ENCODE measurements around the gene RAB3GAP2. TPM values are rescaled to one million over a fixed set of nuclear protein-coding genes. Genes with fewer than 3 reads are reported as not detected.
"Not testable (repeated sequence)": the region's sequence is repeated elsewhere in the genome, so short reads cannot be mapped to it uniquely, and the experiment has no call there.

The RAB3GAP2 gene
- total RNA-seq, 1 donor from 2014 or later, result 26.1 TPM

DNA sequence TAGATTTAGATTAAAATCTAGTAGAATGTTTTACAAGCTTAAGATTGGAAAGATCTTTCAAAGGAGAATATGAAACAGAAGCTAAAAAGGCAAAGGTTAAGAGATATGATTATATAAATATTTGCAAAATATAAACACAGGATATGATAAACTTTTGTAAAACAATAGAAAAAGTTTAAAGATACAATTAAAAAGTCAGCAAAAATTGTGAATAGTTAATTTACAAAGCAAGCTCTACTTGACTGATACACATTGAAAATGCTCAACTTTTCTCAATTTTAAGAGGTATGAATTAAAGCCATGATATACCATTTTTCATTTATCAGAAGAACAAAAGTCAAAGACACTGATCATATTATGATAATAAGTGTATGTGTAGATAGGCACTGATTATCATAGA lies 21.0 kb downstream of the RAB3GAP2 start:
- no peaks in the 10 kb centered on the region for H3K27me3 ChIP-seq (ENCODE audit: control insufficient read depth, insufficient read depth, low read length)
- no peak overlapping the region for H3K4me3 ChIP-seq (ENCODE audit: low read depth, low read length)
- TF ChIP-seq, protein P1, sequence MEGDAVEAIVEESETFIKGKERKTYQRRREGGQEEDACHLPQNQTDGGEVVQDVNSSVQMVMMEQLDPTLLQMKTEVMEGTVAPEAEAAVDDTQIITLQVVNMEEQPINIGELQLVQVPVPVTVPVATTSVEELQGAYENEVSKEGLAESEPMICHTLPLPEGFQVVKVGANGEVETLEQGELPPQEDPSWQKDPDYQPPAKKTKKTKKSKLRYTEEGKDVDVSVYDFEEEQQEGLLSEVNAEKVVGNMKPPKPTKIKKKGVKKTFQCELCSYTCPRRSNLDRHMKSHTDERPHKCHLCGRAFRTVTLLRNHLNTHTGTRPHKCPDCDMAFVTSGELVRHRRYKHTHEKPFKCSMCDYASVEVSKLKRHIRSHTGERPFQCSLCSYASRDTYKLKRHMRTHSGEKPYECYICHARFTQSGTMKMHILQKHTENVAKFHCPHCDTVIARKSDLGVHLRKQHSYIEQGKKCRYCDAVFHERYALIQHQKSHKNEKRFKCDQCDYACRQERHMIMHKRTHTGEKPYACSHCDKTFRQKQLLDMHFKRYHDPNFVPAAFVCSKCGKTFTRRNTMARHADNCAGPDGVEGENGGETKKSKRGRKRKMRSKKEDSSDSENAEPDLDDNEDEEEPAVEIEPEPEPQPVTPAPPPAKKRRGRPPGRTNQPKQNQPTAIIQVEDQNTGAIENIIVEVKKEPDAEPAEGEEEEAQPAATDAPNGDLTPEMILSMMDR (IDR thresholded peaks at IDR 0.05; ENCODE audit: insufficient read depth, low read length, severe bottlenecking), result no peak
- peaks cover 2% of the 10 kb centered on the region for H3K36me3 ChIP-seq (ENCODE audit: control insufficient read depth, insufficient read depth, low read length)
- DNase-seq (ENCODE audit: low read depth) (no peak), FAIRE-seq (no peak)

DNA sequence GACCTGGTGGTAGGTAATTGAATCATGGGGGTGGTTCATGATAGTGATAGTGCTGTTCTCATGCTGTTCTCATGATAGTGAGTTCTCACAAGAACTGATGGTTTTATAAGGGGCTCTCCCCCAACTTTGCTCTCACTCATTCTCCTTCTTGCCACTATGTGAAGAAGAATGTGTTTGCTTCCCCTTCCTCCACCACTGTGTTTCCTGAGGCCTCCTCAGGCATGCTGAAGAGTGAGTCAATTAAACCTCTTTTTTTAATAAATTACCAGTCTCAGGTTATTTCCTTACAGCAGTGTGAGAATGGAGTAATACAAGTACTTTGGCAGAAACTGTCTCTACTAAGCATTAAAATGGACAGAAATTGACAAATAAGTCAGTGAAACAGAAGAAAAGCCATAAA lies 21.6 kb downstream of the RAB3GAP2 start:
- Histone ChIP-seq H3K4me3 (ENCODE audit: low read depth, low read length) (no peak overlapping the region), H3K36me3 (ENCODE audit: control insufficient read depth, insufficient read depth, low read length) (peaks cover 2% of the 10 kb centered on the region), H3K27me3 (ENCODE audit: control insufficient read depth, insufficient read depth, low read length) (no peaks in the 10 kb centered on the region)
- TF ChIP-seq, protein P1 (IDR thresholded peaks at IDR 0.05; ENCODE audit: insufficient read depth, low read length, severe bottlenecking), result no peak
- DNase-seq (ENCODE audit: low read depth) (no peak), FAIRE-seq (no peak)

DNA sequence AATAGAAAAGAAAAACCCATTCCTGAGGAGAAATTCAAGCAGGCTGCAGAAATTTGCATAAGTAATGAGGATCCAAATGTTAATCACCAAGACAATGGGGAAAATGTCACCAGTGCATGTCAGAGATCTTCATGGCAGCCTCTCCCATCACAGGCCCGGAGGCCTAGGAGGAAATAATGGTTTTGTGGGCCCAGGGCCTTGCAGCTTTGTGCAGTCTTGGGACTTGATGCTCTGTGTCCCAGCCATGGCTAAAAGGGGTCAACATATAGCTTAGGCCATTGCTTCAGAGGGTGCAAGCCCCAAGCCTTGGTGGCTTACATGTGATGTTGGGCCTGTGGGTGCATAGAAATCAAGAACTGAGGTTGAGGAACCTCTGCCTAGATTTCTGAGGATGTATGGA lies 22.7 kb downstream of the RAB3GAP2 start:
- FAIRE-seq, result no peak
- TF ChIP-seq, protein P1 (IDR thresholded peaks at IDR 0.05; ENCODE audit: insufficient read depth, low read length, severe bottlenecking), result no peak
- no peaks in the 10 kb centered on the region for H3K27me3 ChIP-seq (ENCODE audit: control insufficient read depth, insufficient read depth, low read length)
- no peak overlapping the region for H3K4me3 ChIP-seq (ENCODE audit: low read depth, low read length)
- H3K36me3 ChIP-seq (ENCODE audit: control insufficient read depth, insufficient read depth, low read length), result peaks cover 2% of the 10 kb centered on the region
- no peak for DNase-seq (ENCODE audit: low read depth)

DNA sequence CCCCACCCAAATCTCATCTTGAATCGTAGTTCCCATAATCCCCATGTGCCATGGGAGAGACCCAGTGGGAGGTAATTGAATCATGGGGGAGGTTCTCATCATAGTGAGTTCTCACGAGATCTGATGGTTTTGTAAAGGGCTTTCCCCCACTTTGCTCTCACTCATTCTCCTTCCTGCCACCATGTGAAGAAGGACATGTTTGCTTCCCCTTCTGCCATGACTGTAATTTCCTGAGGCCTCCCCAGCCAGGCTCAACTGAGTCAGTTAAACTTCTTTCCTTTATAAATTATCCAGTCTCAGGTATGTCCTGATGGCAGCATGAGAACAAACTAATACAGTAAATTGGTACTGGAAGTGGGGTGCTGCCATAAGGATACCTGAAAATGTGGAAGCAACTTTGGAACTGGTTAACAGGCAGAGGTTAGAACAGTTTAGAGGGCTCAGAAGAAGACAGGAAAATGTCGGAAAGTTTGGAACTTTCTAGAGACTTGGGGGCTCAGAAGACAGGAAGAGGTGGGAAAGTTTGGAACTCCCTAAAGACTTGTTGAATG lies 23.5 kb downstream of the RAB3GAP2 start:
- not testable (repeated sequence) for H3K4me3 ChIP-seq (ENCODE audit: low read depth, low read length); H3K36me3 ChIP-seq (ENCODE audit: control insufficient read depth, insufficient read depth, low read length); H3K27me3 ChIP-seq (ENCODE audit: control insufficient read depth, insufficient read depth, low read length); DNase-seq (ENCODE audit: low read depth); FAIRE-seq

DNA sequence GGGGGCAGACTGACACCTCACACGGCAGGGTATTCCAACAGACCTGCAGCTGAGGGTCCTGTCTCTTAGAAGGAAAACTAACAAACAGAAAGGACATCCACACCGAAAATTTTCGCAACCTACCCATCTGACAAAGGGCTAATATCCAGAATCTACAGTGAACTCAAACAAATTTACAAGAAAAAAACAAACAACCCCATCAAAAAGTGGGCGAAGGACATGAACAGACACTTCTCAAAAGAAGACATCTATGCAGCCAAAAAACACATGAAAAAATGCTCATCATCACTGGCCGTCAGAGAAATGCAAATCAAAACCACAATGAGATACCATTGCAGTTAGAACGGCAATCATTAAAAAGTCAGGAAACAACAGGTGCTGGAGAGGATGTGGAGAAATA lies 26.4 kb downstream of the RAB3GAP2 start:
- H3K27me3 ChIP-seq (ENCODE audit: control insufficient read depth, insufficient read depth, low read length); FAIRE-seq; H3K36me3 ChIP-seq (ENCODE audit: control insufficient read depth, insufficient read depth, low read length); DNase-seq (ENCODE audit: low read depth); H3K4me3 ChIP-seq (ENCODE audit: low read depth, low read length): not testable (repeated sequence)

DNA sequence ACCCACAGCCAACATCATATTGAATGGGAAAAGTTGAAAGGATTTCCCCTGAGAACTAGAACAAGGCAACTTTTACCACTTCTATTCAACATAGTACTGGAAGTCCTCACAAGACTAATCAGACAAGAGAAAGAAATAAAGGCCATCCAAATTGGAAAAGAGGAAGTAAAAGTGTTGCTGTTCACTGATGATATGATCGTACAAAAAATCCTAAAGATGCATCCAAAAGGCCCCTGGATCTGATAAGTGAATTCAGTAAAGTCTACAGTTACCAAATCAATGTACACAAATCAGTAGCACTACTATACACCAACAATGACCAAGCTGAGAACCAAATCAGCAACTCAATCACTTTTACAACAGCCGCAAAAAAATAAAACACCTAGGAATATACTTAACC lies 28.3 kb downstream of the RAB3GAP2 start:
- no peak for DNase-seq (ENCODE audit: low read depth)
- H3K27me3 ChIP-seq (ENCODE audit: control insufficient read depth, insufficient read depth, low read length), result no peaks in the 10 kb centered on the region
- H3K4me3 ChIP-seq (ENCODE audit: low read depth, low read length), result no peak overlapping the region
- H3K36me3 ChIP-seq (ENCODE audit: control insufficient read depth, insufficient read depth, low read length), result no peaks in the 10 kb centered on the region
- TF ChIP-seq, protein P1 (IDR thresholded peaks at IDR 0.05; ENCODE audit: insufficient read depth, low read length, severe bottlenecking), result no peak
- no peak for FAIRE-seq

DNA sequence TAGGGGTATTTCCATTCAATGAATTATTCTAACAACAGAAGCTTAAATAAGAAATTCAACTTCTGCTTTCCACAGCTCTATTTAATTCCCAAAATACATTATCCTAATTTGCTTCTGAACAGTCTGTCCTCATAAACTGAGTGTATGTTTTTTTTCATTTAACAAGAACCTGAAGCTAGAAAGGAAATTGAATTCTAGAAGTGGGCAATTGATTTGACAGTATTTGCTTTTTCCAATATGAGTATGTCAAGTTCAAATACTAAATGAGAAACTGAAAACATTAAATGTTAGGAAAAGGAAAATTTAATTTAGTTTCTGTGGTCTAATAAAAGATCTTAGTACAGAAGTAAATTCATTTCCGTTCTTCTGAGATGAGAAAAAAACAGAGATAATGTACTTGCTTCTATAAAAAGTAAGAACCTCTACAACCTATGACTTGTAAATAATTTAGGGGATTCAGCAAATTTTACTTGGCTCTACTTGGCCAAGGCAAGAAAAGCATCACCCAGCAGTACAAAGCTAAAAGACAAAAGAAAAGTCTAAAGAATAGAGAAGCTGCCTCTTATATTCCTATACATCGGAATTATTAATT lies 31.1 kb downstream of the RAB3GAP2 start:
- Histone ChIP-seq H3K27me3 (ENCODE audit: control insufficient read depth, insufficient read depth, low read length) (no peaks in the 10 kb centered on the region), H3K4me3 (ENCODE audit: low read depth, low read length) (no peak overlapping the region), H3K36me3 (ENCODE audit: control insufficient read depth, insufficient read depth, low read length) (no peaks in the 10 kb centered on the region)
- TF ChIP-seq, protein P1 (IDR thresholded peaks at IDR 0.05; ENCODE audit: insufficient read depth, low read length, severe bottlenecking), result no peak
- DNase-seq (ENCODE audit: low read depth) (no peak), FAIRE-seq (no peak)
